K562 (cell line): ENCODE results near the gene ZNF451. TPM values are rescaled to one million over a fixed set of nuclear protein-coding genes. Genes with fewer than 3 reads are reported as not detected.

ENCODE experiments used
- ATF1 ChIP-seq, 2 experiments: fragments of 450-650 bp in 1 of 2; IDR thresholded peaks; 2 replicates each; pipeline ENCODE4 v1.6.1; 2016; ENCODE audit warnings: missing compliant biosample characterization in 1 of 2, missing genetic modification characterization in 1 of 2
- CSDE1 ChIP-seq, 2 experiments: fragments of 450-650 bp; IDR thresholded peaks; 2 replicates each; pipeline ENCODE4 v1.6.1; 2016; ENCODE audit warnings: mild to moderate bottlenecking in 1 of 2
- ERF ChIP-seq: fragments of 450-650 bp; formaldehyde crosslinking; IDR thresholded peaks from 2 replicates; pipeline ENCODE4 v1.4.0; 2020; ENCODE audit warnings: mild to moderate bottlenecking, mixed read lengths
- GTF2B ChIP-seq: IDR thresholded peaks from 2 replicates; pipeline ENCODE4 v1.6.1; 2011; ENCODE audit not compliant: insufficient read length; ENCODE audit errors: extremely low read depth
- GTF3C2 ChIP-seq: IDR thresholded peaks from 3 replicates; pipeline ENCODE4 v1.6.1; 2011; ENCODE audit warnings: borderline replicate concordance, mild to moderate bottlenecking, moderate library complexity; ENCODE audit not compliant: insufficient read length; ENCODE audit errors: extremely low read depth
- KAT8 ChIP-seq: fragments of 450-650 bp; IDR thresholded peaks from 2 replicates; pipeline ENCODE4 v1.6.1; 2016; ENCODE audit warnings: low read depth, mild to moderate bottlenecking
- KDM4B ChIP-seq, 2 experiments: fragments of 450-650 bp in 1 of 2; sonication (generic) in 1 of 2; IDR thresholded peaks; 2 replicates each; pipeline ENCODE4 v1.6.1; 2016 to 2017; ENCODE audit warnings: borderline replicate concordance in 2 of 2, antibody characterized with exemption in 1 of 2, low read depth in 1 of 2, mild to moderate bottlenecking in 1 of 2
- POLR3A ChIP-seq: IDR thresholded peaks from 2 replicates; pipeline ENCODE4 v1.6.1; 2011; ENCODE audit warnings: borderline replicate concordance, mild to moderate bottlenecking, moderate library complexity; ENCODE audit not compliant: insufficient read length, insufficient read depth; ENCODE audit errors: extremely low read depth
- SP1 ChIP-seq: sonication (generic); formaldehyde crosslinking; IDR thresholded peaks from 2 replicates; pipeline ENCODE4 v1.8.1; 2022; ENCODE audit warnings: mild to moderate bottlenecking, missing genetic modification reagents
- ZBTB40 ChIP-seq, 2 experiments: fragments of 450-650 bp in 1 of 2; sonication (generic) in 1 of 2; formaldehyde crosslinking in 1 of 2; IDR thresholded peaks; 2 replicates each; pipeline versions ENCODE4 v1.7.1 to v1.9.0; 2016 to 2022; ENCODE audit warnings: inconsistent platforms in 1 of 2, mild to moderate bottlenecking in 1 of 2, missing genetic modification reagents in 1 of 2
- ZFPM2 ChIP-seq: fragments of 250-450 bp; sonication (Bioruptor Pico); IDR thresholded peaks from 2 replicates; pipeline ENCODE4 v1.5.1; 2022; ENCODE audit warnings: mild to moderate bottlenecking
- ZNF165 ChIP-seq: fragments of 250-450 bp; sonication (Bioruptor Pico); IDR thresholded peaks from 2 replicates; pipeline ENCODE4 v1.4.0; 2020; ENCODE audit warnings: borderline replicate concordance
- ZNF197 ChIP-seq: fragments of 200-800 bp; sonication (Bioruptor generic); IDR thresholded peaks from 2 replicates; pipeline ENCODE4 v1.6.1; 2016; ENCODE audit warnings: low read depth, missing genetic modification characterization, missing compliant biosample characterization
- polyA plus RNA-seq, 8 experiments: library from polyadenylated mRNA; depleted of rRNA in 4 of 8; stranded (reverse) in 5 of 8; unstranded in 3 of 8; fragments of >200 nt; fragmentation: Nextera tagmentation in 2 of 8; fragmentation: Illumina TruSeq in 1 of 8; extraction: Ambion mirVana in 2 of 8; extraction: Trizol in 1 of 8; gene quantifications; 2 replicates each; pipeline versions ENCODE4 v1.2.1 to v1.2.3, GENCODE V29; 2011 to 2014; ENCODE audit warnings: inconsistent platforms in 1 of 8, missing spikeins in 1 of 8
- total RNA-seq, 7 experiments: library from RNA; depleted of rRNA in 6 of 7; stranded (reverse); fragments of >200 nt in 6 of 7; fragmentation: Illumina TruSeq in 2 of 7; extraction: Trizol in 2 of 7; gene quantifications; 2 replicates each; pipeline versions ENCODE4 v1.2.1 to v1.2.3, GENCODE V29; 2011 to 2021; ENCODE audit warnings: low replicate concordance in 1 of 7

ZNF451 gene
- total and polyA plus RNA-seq, 9 of the 15 experiments (the other 6 are each of a cell fraction or from before 2014, with no cell fraction given), result 16.1 to 74.3 (median 38.3) TPM

- TF ChIP-seq ZBTB40 (IDR thresholded peaks at IDR 0.05) (peak; percentile 93), ZBTB40 (CRISPR knock-in tag; IDR thresholded peaks at IDR 0.05) (no peak), KAT8 (no peak), SP1 (CRISPR knock-in tag) (peak; percentile 98), ZFPM2 (no peak), KDM4B (IDR thresholded peaks at IDR 0.05; ENCODE audit: borderline replicate concordance in 2 of 2, low read depth in 1 of 2) (peak in 1 of 2 experiments; percentile 88; a peak in 1 of 4 replicates), ZNF165 (CRISPR knock-in tag) (no peak), CSDE1 (IDR thresholded peaks at IDR 0.05) (no peak), GTF2B (no peak), GTF3C2 (no peak), ERF (peak; percentile 28; the same call in 1 of the 2 replicates), ZNF197 (CRISPR knock-in tag) (0 out of 2 replicates have a peak, but pooled peaks have one; percentile 68), ATF1 (CRISPR knock-in tag; IDR thresholded peaks at IDR 0.05) (no peak), ATF1 (tag; IDR thresholded peaks at IDR 0.05) (peak; percentile 89), POLR3A (no peak)
Measured at GRCh38 chr6:57089687-57090457, at the start of gene ZNF451 (continued).
